Endothelial cell of umbilical vein (primary cell): Measurements from ENCODE around the gene SDF4.

Experiments
- EZH2 ChIP-seq: IDR thresholded peaks from 2 replicates; pipeline ENCODE4 v1.6.1; 2012; ENCODE audit warnings: borderline replicate concordance, low read depth, mild to moderate bottlenecking, moderate library complexity, low read length, inconsistent platforms; ENCODE audit not compliant: severe bottlenecking
- MYC ChIP-seq: IDR thresholded peaks from one replicate; pipeline ENCODE4 v1.6.1; 2011; ENCODE audit warnings: mild to moderate bottlenecking, low read depth, low read length
- POLR2A ChIP-seq: IDR thresholded peaks from 2 replicates; pipeline ENCODE4 v1.6.1; 2012; ENCODE audit warnings: low read depth, mild to moderate bottlenecking, control low read depth, low read length
- POLR2AphosphoS5 ChIP-seq: IDR thresholded peaks from 2 replicates; pipeline ENCODE4 v1.6.1; 2012; ENCODE audit warnings: low read depth, mild to moderate bottlenecking, control low read depth, low read length, moderate library complexity; ENCODE audit not compliant: insufficient read depth
- TF ChIP-seq, protein P1 (sequence below), 2 donors: IDR thresholded peaks; 1 replicate in 1 of 2; 2 replicates in 1 of 2; pipeline ENCODE4 v1.5.1; 2011; ENCODE audit warnings: low read length in 2 of 2, mild to moderate bottlenecking in 2 of 2, moderate library complexity in 2 of 2, control low read depth in 1 of 2, inconsistent platforms in 1 of 2, low read depth in 1 of 2; ENCODE audit not compliant: insufficient read depth in 1 of 2; ENCODE audit errors: extremely low read depth in 1 of 2

DNA sequence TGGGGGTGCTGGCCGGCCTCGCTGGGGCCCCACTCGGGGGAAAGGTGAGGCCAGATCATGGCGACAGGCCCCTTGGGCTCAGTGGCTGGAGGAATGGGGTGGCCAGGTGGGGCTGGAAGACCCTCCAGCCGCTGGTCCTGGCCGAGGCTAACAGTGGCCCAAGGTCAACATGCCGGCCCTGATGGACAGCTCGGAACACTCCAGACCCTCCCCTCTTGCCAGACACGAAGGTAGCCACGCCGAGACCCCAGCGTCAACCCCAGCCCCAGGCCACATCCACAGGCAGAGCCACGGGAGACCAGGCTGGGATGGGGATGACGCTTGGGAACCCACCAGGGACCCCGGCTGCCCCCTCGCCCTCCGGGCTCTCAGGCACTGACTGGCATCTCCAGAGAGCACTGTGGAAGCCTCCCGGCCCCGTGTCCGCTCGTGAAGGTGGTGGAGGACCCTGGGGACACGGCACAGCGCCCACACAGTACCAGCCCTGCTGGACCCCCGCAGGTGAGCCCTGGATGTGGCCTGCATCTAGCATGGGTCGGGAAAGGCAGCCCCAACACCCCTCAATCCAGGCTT is 15.6 kb upstream of the SDF4 start:
- TF ChIP-seq EZH2 = no peak
- TF ChIP-seq, protein P1, sequence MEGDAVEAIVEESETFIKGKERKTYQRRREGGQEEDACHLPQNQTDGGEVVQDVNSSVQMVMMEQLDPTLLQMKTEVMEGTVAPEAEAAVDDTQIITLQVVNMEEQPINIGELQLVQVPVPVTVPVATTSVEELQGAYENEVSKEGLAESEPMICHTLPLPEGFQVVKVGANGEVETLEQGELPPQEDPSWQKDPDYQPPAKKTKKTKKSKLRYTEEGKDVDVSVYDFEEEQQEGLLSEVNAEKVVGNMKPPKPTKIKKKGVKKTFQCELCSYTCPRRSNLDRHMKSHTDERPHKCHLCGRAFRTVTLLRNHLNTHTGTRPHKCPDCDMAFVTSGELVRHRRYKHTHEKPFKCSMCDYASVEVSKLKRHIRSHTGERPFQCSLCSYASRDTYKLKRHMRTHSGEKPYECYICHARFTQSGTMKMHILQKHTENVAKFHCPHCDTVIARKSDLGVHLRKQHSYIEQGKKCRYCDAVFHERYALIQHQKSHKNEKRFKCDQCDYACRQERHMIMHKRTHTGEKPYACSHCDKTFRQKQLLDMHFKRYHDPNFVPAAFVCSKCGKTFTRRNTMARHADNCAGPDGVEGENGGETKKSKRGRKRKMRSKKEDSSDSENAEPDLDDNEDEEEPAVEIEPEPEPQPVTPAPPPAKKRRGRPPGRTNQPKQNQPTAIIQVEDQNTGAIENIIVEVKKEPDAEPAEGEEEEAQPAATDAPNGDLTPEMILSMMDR (IDR thresholded peaks at IDR 0.05; ENCODE audit: extremely low read depth in 1 of 2, insufficient read depth in 1 of 2, low read depth in 1 of 2, low read length in 2 of 2) = no peak
- TF ChIP-seq POLR2AphosphoS5 = no peak
- TF ChIP-seq POLR2A = no peak
- TF ChIP-seq MYC = no peak
